ENCODE results near the gene SPTBN1. TPM values are rescaled to one million over a fixed set of nuclear protein-coding genes. Genes with fewer than 3 reads are reported as not detected.

The SPTBN1 gene
- total and polyA plus RNA-seq, 9 of the 15 experiments (the other 6 are each of a cell fraction or from before 2014, with no cell fraction given): 8.9 to 66.8 (median 31.4) TPM

GRCh38 chr2:54549430-54549829 lies 93.3 kb downstream of the SPTBN1 start:
- no peak for ATAC-seq
- TF ChIP-seq FOXK1 (CRISPR knock-in tag; IDR thresholded peaks at IDR 0.05; ENCODE audit: borderline replicate concordance) (no peak), CREM (IDR thresholded peaks at IDR 0.05; ENCODE audit: low read depth) (no peak), ZNF274 (IDR thresholded peaks at IDR 0.05; ENCODE audit: borderline replicate concordance, low read depth, low read length) (no peak), PRDM10 (IDR thresholded peaks at IDR 0.05; ENCODE audit: partially characterized antibody) (no peak), SREBF1 (IDR thresholded peaks at IDR 0.05; ENCODE audit: borderline replicate concordance, low read depth, low read length) (no peak), BDP1 (IDR thresholded peaks at IDR 0.05; ENCODE audit: insufficient read depth, insufficient read length) (no peak), SRSF7 (optimal IDR thresholded peaks at IDR 0.05; ENCODE audit: low read depth, low read length) (no peak), KAT8 (IDR thresholded peaks at IDR 0.05; ENCODE audit: low read depth) (no peak), YY1 (IDR thresholded peaks at IDR 0.05; ENCODE audit: borderline replicate concordance in 1 of 3, control insufficient read depth in 1 of 3, extremely low read depth in 1 of 3, insufficient read depth in 3 of 3, insufficient read length in 1 of 3, insufficient replicate concordance in 2 of 3, low read depth in 1 of 3, low read length in 2 of 3) (no peak), MEF2A (IDR thresholded peaks at IDR 0.05; ENCODE audit: control insufficient read depth, low read depth, low read length) (no peak), ZNF609 (CRISPR knock-in tag; IDR thresholded peaks at IDR 0.05; ENCODE audit: borderline replicate concordance) (no peak)
- no peaks in the 10 kb centered on the region for H3K36me3 ChIP-seq (ENCODE audit: control insufficient read depth, insufficient read depth, low read length)
- ChIA-PET POLR2A (interaction anchor here (0.6 to 5.3 kb wide), 5 partner anchors 8 to 16 kb away, joined by 3 to 28 read pairs (median 4); no protein-coding TSS in a partner anchor), CTCF (ENCODE audit: low intra/inter-chr PET ratio) (no interaction called here)
- H3K27ac ChIP-seq (ENCODE audit: extremely low read depth, low read depth, low read length): no peak overlapping the region
- in situ Hi-C loops (cut with MboI) (no loop called here), intact Hi-C loops (cut with micrococcal nuclease) (no loop called here)
- WGBS (ENCODE audit: insufficient coverage, low coverage, missing lambda C conversion rate): 32% methylated on average over 3 of the region's 3 CpGs
- no peak overlapping the region for H3K9ac ChIP-seq (ENCODE audit: insufficient read depth in 1 of 2, low read depth in 2 of 2, low read length in 2 of 2)
- no peaks in the 10 kb centered on the region for H3K9me1 ChIP-seq (ENCODE audit: control insufficient read depth, insufficient read depth, low read length)
- H3K4me2 ChIP-seq (ENCODE audit: insufficient read depth, low read length): no peak overlapping the region
- no peak overlapping the region for H2AFZ ChIP-seq (ENCODE audit: low read depth, low read length)
- H3K9me3 ChIP-seq (replicated peaks; ENCODE audit: control insufficient read depth, insufficient read depth, low read depth, low read length): no peaks in the 10 kb centered on the region
- H3K4me1 ChIP-seq (replicated peaks in 1 of 2; ENCODE audit: control insufficient read depth in 2 of 2, insufficient read depth in 2 of 2, low read length in 2 of 2): peaks cover 0 to 13% of the 10 kb centered on the region in 2 experiments; a peak in 2 of 5 replicates
- no peak for DNase-seq (ENCODE audit: extremely low read depth in 1 of 4, low spot score in 3 of 4)
- H3K27me3 ChIP-seq (ENCODE audit: control insufficient read depth in 2 of 2, insufficient read depth in 2 of 2, low read length in 2 of 2): no peaks in the 10 kb centered on the region
- no peak for FAIRE-seq
- H3K79me2 ChIP-seq (ENCODE audit: control insufficient read depth, insufficient read depth, low read length): no peaks in the 10 kb centered on the region
- no TSS peak for BruUV-seq (replicated peaks)
- no peaks in the 10 kb centered on the region for H4K20me1 ChIP-seq (replicated peaks; ENCODE audit: control insufficient read depth, insufficient read depth, low read length)
- H3K4me3 ChIP-seq: no peak overlapping the region

Data from K562 (cell line).